ENCODE measurements around the gene GH2.
A peak's percentile ranks its signal among the peaks of the same experiment; 100 is the strongest.
"Not testable (repeated sequence)": the region's sequence is repeated elsewhere in the genome, so short reads cannot be mapped to it uniquely, and the experiment has no call there.

Gene GH2

DNA sequence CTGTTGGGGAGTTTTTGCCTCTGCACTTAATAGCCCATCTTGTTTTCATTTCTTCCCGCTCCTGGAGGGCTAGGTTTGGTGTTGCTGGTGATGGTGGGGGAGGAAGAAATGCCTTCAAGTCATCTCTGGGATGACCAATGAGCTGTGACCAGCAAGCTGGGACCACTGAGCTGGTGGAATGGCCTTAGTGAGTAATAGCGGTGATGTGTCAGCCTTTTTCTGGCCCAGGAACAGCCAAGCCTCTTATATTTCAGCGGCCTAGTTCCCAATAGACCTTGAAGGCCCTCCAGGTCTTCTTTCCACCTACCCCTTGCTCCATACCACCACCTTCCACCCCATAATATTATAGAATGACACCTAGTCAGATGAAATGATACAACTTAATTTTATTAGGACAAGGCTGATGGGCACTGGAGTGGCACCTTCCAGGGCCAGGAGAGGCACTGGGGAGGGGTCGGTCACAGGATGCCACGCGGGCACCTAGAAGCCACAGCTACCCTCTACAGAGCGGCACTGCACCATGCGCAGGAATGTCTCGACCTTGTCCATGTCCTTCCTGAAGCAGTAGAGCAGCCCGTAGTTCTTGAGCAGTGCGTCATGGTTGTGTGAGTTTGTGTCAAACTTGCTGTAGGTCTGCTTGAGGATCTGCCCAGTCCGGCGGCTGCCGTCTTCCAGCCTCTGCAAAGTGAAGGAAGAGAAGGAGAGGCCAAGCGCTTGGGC, 9.9 kb downstream of the GH2 start:
- DNase-seq (ENCODE audit: low spot score); H3K4me3 ChIP-seq (ENCODE audit: severe bottlenecking); H3K36me3 ChIP-seq (ENCODE audit: low read depth); H3K4me1 ChIP-seq (ENCODE audit: insufficient read depth, poor library complexity, severe bottlenecking); H3K9me3 ChIP-seq (ENCODE audit: severe bottlenecking); H3K27ac ChIP-seq (ENCODE audit: poor library complexity, severe bottlenecking); ATAC-seq (ENCODE audit: low read depth); H3K27me3 ChIP-seq (ENCODE audit: insufficient read depth, poor library complexity, severe bottlenecking): not testable (repeated sequence)

DNA sequence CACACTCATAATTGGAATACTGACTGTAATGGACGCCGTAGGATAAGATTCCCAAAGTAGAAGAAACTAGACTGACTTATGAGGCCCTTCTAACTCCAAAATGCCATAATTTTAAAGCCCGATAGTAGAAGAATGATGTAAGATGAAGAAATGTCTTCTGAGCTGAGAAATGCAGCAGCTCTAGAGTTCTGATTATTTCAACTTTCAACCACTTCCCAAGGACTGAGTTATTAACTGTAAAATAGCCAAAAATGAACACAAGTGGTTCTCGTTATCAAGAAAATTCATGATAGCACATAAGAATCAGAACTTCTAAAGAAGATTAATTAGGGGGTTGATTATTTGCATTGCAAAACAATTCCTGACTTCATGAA, 11.5 kb downstream of the GH2 start:
- not testable (repeated sequence) for ATAC-seq (ENCODE audit: low read depth); H3K27ac ChIP-seq (ENCODE audit: poor library complexity, severe bottlenecking); H3K4me1 ChIP-seq (ENCODE audit: insufficient read depth, poor library complexity, severe bottlenecking); DNase-seq (ENCODE audit: low spot score); H3K4me3 ChIP-seq (ENCODE audit: severe bottlenecking); H3K36me3 ChIP-seq (ENCODE audit: low read depth); H3K27me3 ChIP-seq (ENCODE audit: insufficient read depth, poor library complexity, severe bottlenecking); H3K9me3 ChIP-seq (ENCODE audit: severe bottlenecking)

DNA sequence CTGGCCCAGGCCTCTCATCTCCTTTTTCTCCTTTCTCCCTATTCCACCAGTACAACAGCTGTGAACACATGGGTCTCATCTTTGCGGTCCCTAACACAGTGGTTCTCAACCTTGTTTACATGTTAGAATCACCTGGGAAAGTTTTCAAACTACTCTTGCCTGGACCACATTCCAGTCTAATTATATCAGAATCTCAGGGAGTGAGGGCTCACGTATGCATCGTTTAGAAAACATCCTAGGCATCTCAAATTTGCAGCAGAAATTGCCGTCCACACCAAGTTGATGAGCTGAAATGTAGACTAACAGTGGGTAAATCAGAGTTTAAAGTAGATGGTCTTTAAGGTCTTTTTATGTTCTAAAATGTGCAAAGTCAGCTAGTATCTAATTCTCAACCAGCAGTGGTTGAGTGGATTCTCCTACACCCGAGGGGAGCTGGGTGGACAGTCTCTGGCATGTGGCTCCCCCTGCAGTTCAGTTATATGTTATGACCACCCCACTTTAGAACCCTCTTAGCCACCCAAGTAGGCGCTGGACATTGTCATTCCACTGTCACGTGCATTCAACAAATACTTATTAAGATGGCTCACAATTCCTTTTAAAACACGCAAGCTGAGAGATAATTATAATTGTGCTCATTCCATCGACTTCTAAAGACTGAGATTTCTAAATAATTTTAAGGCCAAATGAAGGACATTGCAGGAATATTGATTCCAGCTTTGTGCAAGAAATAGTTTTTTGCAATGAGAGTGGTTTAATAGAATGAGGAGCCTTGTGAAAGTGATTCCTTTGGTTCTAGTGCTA, 12.1 kb downstream of the GH2 start:
- not testable (repeated sequence) for H3K9me3 ChIP-seq (ENCODE audit: severe bottlenecking); H3K4me3 ChIP-seq (ENCODE audit: severe bottlenecking)
- peak; percentile 83 for ATAC-seq (ENCODE audit: low read depth)

DNA sequence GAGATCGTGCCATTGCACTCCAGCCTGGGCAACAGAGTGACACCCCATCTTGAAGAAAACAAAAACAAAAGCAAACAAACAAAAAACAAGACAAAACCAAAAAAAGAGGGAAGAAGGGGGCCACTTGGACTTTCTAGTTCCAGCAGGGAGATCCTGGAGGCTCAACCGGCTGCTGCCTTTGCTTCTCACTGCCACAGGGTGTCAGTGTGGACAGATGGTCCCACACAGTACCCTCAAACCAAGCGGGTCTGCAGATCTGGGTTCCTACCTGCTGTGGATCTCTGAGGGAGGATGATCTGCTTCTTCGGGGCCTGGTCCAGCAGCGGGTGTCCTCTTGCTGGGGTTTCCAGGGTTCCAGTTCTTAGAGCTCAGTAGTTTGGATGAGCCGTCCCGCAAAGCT, 15.1 kb downstream of the GH2 start:
- ATAC-seq (ENCODE audit: low read depth); H3K4me1 ChIP-seq (ENCODE audit: insufficient read depth, poor library complexity, severe bottlenecking); H3K27me3 ChIP-seq (ENCODE audit: insufficient read depth, poor library complexity, severe bottlenecking); H3K27ac ChIP-seq (ENCODE audit: poor library complexity, severe bottlenecking); H3K4me3 ChIP-seq (ENCODE audit: severe bottlenecking); H3K9me3 ChIP-seq (ENCODE audit: severe bottlenecking); DNase-seq (ENCODE audit: low spot score); H3K36me3 ChIP-seq (ENCODE audit: low read depth): not testable (repeated sequence)

More for the DNA sequence above, 12.1 kb downstream of the GH2 start:
- not testable (repeated sequence) for H3K27ac ChIP-seq (ENCODE audit: poor library complexity, severe bottlenecking); H3K27me3 ChIP-seq (ENCODE audit: insufficient read depth, poor library complexity, severe bottlenecking); H3K4me1 ChIP-seq (ENCODE audit: insufficient read depth, poor library complexity, severe bottlenecking); H3K36me3 ChIP-seq (ENCODE audit: low read depth); DNase-seq (ENCODE audit: low spot score)

DNA sequence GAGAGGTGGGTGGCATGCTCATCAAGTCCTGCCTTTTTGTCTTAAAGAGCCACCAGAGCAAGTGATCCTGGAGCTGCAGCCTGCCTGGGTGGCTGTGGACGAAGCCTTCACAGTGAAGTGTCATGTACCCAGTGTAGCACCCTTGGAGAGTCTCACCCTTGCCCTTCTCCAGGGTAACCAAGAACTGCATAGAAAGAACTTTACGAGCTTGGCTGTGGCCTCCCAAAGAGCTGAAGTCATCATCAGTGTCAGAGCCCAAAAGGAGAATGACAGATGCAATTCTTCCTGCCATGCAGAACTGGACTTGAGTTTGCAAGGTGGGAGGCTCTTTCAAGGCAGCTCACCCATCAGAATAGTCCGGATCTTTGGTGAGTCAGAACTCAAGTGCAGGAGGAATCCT, 22.5 kb downstream of the GH2 start:
- Histone ChIP-seq H3K36me3 (ENCODE audit: low read depth) (no peaks in the 10 kb centered on the region), H3K27ac (ENCODE audit: poor library complexity, severe bottlenecking) (no peak overlapping the region), H3K9me3 (ENCODE audit: severe bottlenecking) (no peaks in the 10 kb centered on the region), H3K4me3 (ENCODE audit: severe bottlenecking) (no peak overlapping the region), H3K4me1 (ENCODE audit: insufficient read depth, poor library complexity, severe bottlenecking) (no peaks in the 10 kb centered on the region), H3K27me3 (ENCODE audit: insufficient read depth, poor library complexity, severe bottlenecking) (no peaks in the 10 kb centered on the region)
- ATAC-seq (ENCODE audit: low read depth): no peak
- no peak for DNase-seq (ENCODE audit: low spot score)
- TF ChIP-seq, protein P1, sequence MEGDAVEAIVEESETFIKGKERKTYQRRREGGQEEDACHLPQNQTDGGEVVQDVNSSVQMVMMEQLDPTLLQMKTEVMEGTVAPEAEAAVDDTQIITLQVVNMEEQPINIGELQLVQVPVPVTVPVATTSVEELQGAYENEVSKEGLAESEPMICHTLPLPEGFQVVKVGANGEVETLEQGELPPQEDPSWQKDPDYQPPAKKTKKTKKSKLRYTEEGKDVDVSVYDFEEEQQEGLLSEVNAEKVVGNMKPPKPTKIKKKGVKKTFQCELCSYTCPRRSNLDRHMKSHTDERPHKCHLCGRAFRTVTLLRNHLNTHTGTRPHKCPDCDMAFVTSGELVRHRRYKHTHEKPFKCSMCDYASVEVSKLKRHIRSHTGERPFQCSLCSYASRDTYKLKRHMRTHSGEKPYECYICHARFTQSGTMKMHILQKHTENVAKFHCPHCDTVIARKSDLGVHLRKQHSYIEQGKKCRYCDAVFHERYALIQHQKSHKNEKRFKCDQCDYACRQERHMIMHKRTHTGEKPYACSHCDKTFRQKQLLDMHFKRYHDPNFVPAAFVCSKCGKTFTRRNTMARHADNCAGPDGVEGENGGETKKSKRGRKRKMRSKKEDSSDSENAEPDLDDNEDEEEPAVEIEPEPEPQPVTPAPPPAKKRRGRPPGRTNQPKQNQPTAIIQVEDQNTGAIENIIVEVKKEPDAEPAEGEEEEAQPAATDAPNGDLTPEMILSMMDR (IDR thresholded peaks at IDR 0.05; ENCODE audit: poor library complexity, severe bottlenecking): no peak

DNA sequence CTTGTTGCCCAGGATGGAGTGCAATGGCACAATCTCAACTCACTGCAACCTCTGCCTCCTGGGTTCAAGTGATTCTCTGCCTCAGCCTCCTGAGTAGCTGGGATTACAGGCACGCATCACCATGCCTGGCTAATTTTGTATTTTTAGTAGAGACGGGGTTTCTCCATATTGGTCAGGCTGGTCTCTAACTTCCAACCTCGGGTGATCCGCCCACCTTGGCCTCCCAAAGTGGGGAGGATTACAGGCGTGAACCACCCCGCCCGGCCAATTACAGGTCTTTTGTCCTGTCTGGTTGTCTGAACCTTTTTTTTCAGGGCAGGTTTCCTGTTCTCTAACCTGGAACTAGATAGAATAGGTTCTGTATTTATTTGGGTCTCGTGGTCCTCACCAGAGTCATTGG, 25.3 kb downstream of the GH2 start:
- ATAC-seq (ENCODE audit: low read depth): not testable (repeated sequence)

DNA sequence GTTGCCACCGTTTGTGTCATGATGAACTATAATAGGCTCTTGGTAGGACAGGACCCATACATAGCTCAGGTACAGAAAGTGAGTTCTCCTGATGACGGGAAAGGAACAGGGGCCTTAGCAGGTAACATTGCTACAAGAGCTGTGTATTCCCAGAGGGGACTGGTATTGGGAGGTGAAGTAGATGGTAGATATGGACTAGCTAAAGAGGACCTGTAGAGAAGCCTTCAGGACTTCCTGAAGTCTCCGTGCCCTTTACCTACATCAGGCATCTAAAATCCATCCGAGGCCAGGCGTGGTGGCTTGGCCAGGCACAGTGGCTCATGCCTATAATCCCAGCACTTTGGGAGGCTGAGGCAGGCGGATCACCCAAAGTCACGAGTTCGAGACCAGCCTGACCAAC, 26.6 kb downstream of the GH2 start:
- ATAC-seq (ENCODE audit: low read depth) (no peak), DNase-seq (ENCODE audit: low spot score) (no peak)
- Histone ChIP-seq H3K9me3 (ENCODE audit: severe bottlenecking) (no peaks in the 10 kb centered on the region), H3K4me3 (ENCODE audit: severe bottlenecking) (no peak overlapping the region), H3K4me1 (ENCODE audit: insufficient read depth, poor library complexity, severe bottlenecking) (peaks cover 5% of the 10 kb centered on the region), H3K27ac (ENCODE audit: poor library complexity, severe bottlenecking) (no peak overlapping the region), H3K27me3 (ENCODE audit: insufficient read depth, poor library complexity, severe bottlenecking) (no peaks in the 10 kb centered on the region), H3K36me3 (ENCODE audit: low read depth) (no peaks in the 10 kb centered on the region)
- TF ChIP-seq, protein P1 (IDR thresholded peaks at IDR 0.05; ENCODE audit: poor library complexity, severe bottlenecking): no peak

More for the DNA sequence above, 25.3 kb downstream of the GH2 start:
- not testable (repeated sequence) for H3K36me3 ChIP-seq (ENCODE audit: low read depth); H3K9me3 ChIP-seq (ENCODE audit: severe bottlenecking); H3K27me3 ChIP-seq (ENCODE audit: insufficient read depth, poor library complexity, severe bottlenecking); H3K27ac ChIP-seq (ENCODE audit: poor library complexity, severe bottlenecking); H3K4me3 ChIP-seq (ENCODE audit: severe bottlenecking); H3K4me1 ChIP-seq (ENCODE audit: insufficient read depth, poor library complexity, severe bottlenecking); DNase-seq (ENCODE audit: low spot score)

Data from RWPE2 (cell line).